GM12872 (cell line): Measurements from ENCODE around the gene NHP2.

Source experiments
- TF ChIP-seq, protein P1 (sequence below): IDR thresholded peaks from 3 replicates; pipeline ENCODE4 v1.5.1; 2011; ENCODE audit warnings: low read depth, mild to moderate bottlenecking, low read length, moderate library complexity; ENCODE audit not compliant: insufficient read depth

The NHP2 gene

GRCh38 chr5:178170455-178170854 lies 16.8 kb upstream of the NHP2 start:
- TF ChIP-seq, protein P1, sequence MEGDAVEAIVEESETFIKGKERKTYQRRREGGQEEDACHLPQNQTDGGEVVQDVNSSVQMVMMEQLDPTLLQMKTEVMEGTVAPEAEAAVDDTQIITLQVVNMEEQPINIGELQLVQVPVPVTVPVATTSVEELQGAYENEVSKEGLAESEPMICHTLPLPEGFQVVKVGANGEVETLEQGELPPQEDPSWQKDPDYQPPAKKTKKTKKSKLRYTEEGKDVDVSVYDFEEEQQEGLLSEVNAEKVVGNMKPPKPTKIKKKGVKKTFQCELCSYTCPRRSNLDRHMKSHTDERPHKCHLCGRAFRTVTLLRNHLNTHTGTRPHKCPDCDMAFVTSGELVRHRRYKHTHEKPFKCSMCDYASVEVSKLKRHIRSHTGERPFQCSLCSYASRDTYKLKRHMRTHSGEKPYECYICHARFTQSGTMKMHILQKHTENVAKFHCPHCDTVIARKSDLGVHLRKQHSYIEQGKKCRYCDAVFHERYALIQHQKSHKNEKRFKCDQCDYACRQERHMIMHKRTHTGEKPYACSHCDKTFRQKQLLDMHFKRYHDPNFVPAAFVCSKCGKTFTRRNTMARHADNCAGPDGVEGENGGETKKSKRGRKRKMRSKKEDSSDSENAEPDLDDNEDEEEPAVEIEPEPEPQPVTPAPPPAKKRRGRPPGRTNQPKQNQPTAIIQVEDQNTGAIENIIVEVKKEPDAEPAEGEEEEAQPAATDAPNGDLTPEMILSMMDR: no peak

DNA sequence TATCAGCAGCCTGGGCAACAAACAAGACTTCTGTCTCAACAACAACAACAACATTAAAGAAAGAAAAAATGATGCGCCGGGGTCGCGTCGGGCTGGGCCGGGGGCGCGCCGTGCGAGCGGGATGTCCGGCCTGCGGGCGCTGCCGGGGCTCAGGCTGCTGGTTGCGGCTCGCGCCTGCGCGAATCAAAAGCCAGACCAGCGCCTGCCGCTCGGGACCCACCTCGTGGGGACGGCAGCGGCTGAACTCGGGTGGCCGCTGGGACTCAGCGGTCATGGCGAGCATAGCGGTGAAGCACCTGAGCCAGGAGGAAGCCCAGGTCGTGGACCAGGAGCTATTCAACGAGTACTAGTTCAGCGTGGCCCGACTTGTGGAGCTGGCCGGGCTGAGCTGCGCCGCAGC lies 11.9 kb upstream of the NHP2 start:
- TF ChIP-seq, protein P1: no peak

- TF ChIP-seq, protein P1: peak; percentile 99
These were observed 10.4 kb upstream of the NHP2 start for GRCh38 chr5:178163772-178164735.

GRCh38 chr5:178162481-178162880 lies 8.8 kb upstream of the NHP2 start:
- TF ChIP-seq, protein P1: no peak

DNA sequence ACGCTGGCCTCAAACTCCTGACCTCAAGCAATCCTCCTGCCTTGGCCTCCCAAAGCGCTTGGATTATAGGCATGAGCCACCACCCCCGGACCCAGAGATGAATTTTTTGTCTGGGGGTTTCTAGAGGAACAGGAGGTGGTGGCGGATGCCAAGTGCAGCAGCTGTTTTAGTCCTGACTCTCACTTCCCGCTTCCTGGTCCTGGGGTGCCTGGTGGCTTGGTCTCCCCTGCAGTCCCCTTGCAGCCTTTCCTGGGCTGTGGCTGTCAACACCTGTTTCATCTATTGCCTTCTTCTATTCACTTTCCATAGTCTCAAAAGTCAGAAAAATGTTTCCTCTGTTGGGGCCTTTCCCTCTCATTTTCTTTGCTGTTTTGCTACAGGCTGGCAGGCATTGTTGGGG lies 6.5 kb upstream of the NHP2 start:
- TF ChIP-seq, protein P1: no peak

- TF ChIP-seq, protein P1: no peak
These were observed 1.4 kb upstream of the NHP2 start for GRCh38 chr5:178155065-178155464.

DNA sequence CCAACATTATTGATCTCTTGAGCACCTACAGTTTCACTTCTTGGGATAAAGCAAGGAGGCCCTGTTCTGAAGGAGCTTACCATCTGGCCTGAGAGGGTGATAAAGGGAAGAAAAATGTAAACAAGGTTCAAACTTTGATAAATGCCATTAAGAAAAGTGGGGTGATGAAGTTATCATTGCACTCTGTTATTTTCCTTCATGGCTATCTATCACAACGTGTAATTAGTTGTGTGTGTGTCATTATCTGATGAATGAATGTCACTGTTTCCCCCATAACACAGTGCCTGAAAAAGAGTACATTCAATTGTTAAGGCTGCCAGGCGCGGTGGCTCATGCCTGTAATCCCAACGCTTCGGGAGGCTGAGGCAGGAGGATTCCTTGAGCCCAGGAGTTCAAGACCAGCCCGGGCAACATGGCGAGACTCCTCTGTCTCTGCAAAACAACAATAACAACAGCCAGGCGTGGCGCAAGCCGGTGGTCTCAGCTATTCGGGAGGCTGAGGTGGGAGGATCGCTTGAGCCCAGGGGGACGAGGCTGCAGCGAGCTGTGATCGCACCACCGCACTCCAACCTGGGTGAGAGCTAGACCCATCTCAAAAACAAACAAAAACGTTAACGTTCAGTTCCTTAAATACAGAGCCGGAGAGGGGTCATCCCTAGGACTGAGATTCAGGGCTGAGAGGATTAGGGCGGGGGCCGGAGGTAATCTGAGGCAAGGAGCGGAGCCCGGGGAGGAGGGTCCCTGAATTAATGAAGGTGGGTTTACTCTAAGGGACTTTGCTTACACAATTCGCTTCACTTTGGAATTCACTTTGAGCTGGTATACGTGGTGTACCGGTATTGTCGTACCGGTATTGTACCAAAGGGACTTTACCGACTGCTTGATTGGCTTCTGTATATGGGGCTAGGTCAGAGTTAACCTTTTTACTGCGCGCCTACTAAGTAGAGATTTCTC lies 917 bp downstream of the NHP2 start:
- TF ChIP-seq, protein P1: no peak
